Testis (tissue), 3 donors: ENCODE results near the gene FKBP10. TPM values are rescaled to one million over a fixed set of nuclear protein-coding genes. Genes with fewer than 3 reads are reported as not detected.

Source experiments
- DNase-seq: peaks from one replicate; pipeline ENCODE4 v3.0.0-alpha.2; 2019
- H3K27ac ChIP-seq, 2 donors: fragments of 200-600 bp; sonication (generic); one replicate each; pipeline ENCODE4 v1.5.1; 2019
- H3K27me3 ChIP-seq: fragments of 200-600 bp; sonication (generic); one replicate; pipeline ENCODE4 v1.5.1; 2019
- H3K36me3 ChIP-seq: fragments of 200-600 bp; sonication (generic); one replicate; pipeline ENCODE4 v1.5.1; 2017; ENCODE audit warnings: low read depth; ENCODE audit errors: missing control alignments
- H3K4me1 ChIP-seq: fragments of 200-600 bp; sonication (generic); one replicate; pipeline ENCODE4 v1.5.1; 2019
- H3K4me3 ChIP-seq, 2 donors: fragments of 200-600 bp; sonication (generic); one replicate each; pipeline ENCODE4 v1.5.1; 2017 to 2019
- H3K9me3 ChIP-seq: fragments of 200-600 bp; sonication (generic); one replicate; pipeline ENCODE4 v1.5.1; 2017
- CTCF ChIP-seq, 3 experiments: fragments of 450-650 bp in 2 of 3; fragments of 200-600 bp in 1 of 3; sonication (generic) in 1 of 3; IDR thresholded peaks; one replicate each; pipeline ENCODE4 v1.5.1; 2016 to 2019; ENCODE audit warnings: antibody characterized with exemption in 3 of 3, mild to moderate bottlenecking in 2 of 3, moderate library complexity in 1 of 3
- POLR2A ChIP-seq: fragments of 450-650 bp; IDR thresholded peaks from one replicate; pipeline ENCODE4 v1.6.1; 2017; ENCODE audit warnings: antibody characterized with exemption, mild to moderate bottlenecking, moderate library complexity
- whole genome bisulfite sequencing, 2 donors: methylation state at CpG; one replicate each; pipeline ENCODE4 v1.1.5; 2018; 5-methylcytosine and 5-hydroxymethylcytosine counted together
- intact Hi-C: fragments of 100-400 bp; cut with DNase I; formaldehyde crosslinking; loops from one replicate; pipeline ENCODE4 v1.15.1; 2023; ENCODE audit warnings: low total_unique reads
- polyA plus RNA-seq: library from polyadenylated mRNA; stranded (reverse); fragments of 350-450 nt; fragmentation: Illumina TruSeq; extraction: RNeasy Lipid Tissue Mini Kit (QIAGEN cat#74804); gene quantifications from one replicate; pipeline ENCODE4 v1.2.3, GENCODE V29; 2014; ENCODE audit warnings: low read depth, low replicate concordance; ENCODE audit not compliant: insufficient read depth
- total RNA-seq, 2 donors: library from RNA; depleted of rRNA; stranded (reverse); fragments of >200 nt; gene quantifications; one replicate each; pipeline ENCODE4 v1.2.3, GENCODE V29; 2016

The FKBP10 gene
- total and polyA plus RNA-seq, 3 donors from 2014 or later = 31.4 to 37.8 (median 36.5) TPM

GRCh38 chr17:41768682-41769288 is 44.0 kb upstream of the FKBP10 start:
- WGBS, 2 donors = 96 to 100% methylated on average over 2 to 23 of the region's 23 CpGs
- intact Hi-C loops = no loop called here
- H3K9me3 ChIP-seq = no peaks in the 10 kb centered on the region
- H3K4me1 ChIP-seq = no peaks in the 10 kb centered on the region
- DNase-seq = no peak
- H3K27ac ChIP-seq = no peak overlapping the region
- H3K27me3 ChIP-seq = no peaks in the 10 kb centered on the region
- H3K4me3 ChIP-seq = no peak overlapping the region
- TF ChIP-seq CTCF (IDR thresholded peaks at IDR 0.05) (no peak), POLR2A (no peak)
- H3K36me3 ChIP-seq = no peaks in the 10 kb centered on the region

- intact Hi-C loops = no loop called here
- H3K27me3 ChIP-seq = no peaks in the 10 kb centered on the region
- no peaks in the 10 kb centered on the region for H3K4me1 ChIP-seq
- WGBS, 2 donors = 90 to 91% methylated on average over 2 to 16 of the region's 16 CpGs
- DNase-seq = no peak
- H3K4me3 ChIP-seq = no peak overlapping the region
- H3K27ac ChIP-seq = no peak overlapping the region
- no peak for TF ChIP-seq CTCF (IDR thresholded peaks at IDR 0.05)
- TF ChIP-seq POLR2A = no peak
- no peaks in the 10 kb centered on the region for H3K36me3 ChIP-seq
- H3K9me3 ChIP-seq = no peaks in the 10 kb centered on the region
Measured at GRCh38 chr17:41769346-41769862, 43.4 kb upstream of the FKBP10 start.

- intact Hi-C loops = no loop called here
- Histone ChIP-seq H3K9me3 (no peaks in the 10 kb centered on the region), H3K27ac (no peak overlapping the region), H3K4me1 (no peaks in the 10 kb centered on the region), H3K27me3 (no peaks in the 10 kb centered on the region), H3K4me3 (no peak overlapping the region), H3K36me3 (no peaks in the 10 kb centered on the region)
- TF ChIP-seq CTCF (IDR thresholded peaks at IDR 0.05) = no peak
- TF ChIP-seq POLR2A = no peak
- DNase-seq = no peak
- 87 to 93% methylated on average over 2 to 3 of the region's 3 CpGs for WGBS, 2 donors
Measured at GRCh38 chr17:41769985-41770384, 42.8 kb upstream of the FKBP10 start.

- H3K4me3 ChIP-seq = no peak overlapping the region
- H3K4me1 ChIP-seq = no peaks in the 10 kb centered on the region
- H3K27me3 ChIP-seq = no peaks in the 10 kb centered on the region
- 89 to 94% methylated on average over 16 of the region's 17 CpGs for WGBS, 2 donors
- H3K9me3 ChIP-seq = no peaks in the 10 kb centered on the region
- no peak overlapping the region for H3K27ac ChIP-seq
- H3K36me3 ChIP-seq = no peaks in the 10 kb centered on the region
- TF ChIP-seq CTCF (IDR thresholded peaks at IDR 0.05) (no peak), POLR2A (no peak)
- no peak for DNase-seq
- intact Hi-C loops = no loop called here
Measured at GRCh38 chr17:41771389-41772206, 41.2 kb upstream of the FKBP10 start.
